RPMI7951 (cell line): ENCODE results near the gene PPM1J. TPM values are rescaled to one million over a fixed set of nuclear protein-coding genes. Genes with fewer than 3 reads are reported as not detected.

Source experiments
- DNase-seq: peaks from one replicate; pipeline ENCODE4 v3.0.0-alpha.2; 2012; ENCODE audit warnings: low read depth
- total RNA-seq: library from RNA; depleted of rRNA; stranded (reverse); fragments of >200 nt; shearing (Covaris generic); gene quantifications from 2 replicates; pipeline ENCODE4 v1.2.3, GENCODE V29; 2014

The PPM1J gene
- total RNA-seq, 1 experiment from 2014 or later, result 0.84 TPM

- peak; percentile 99 for DNase-seq
Observed at GRCh38 chr1:112704934-112705627, 10.1 kb downstream of the PPM1J start.

DNA sequence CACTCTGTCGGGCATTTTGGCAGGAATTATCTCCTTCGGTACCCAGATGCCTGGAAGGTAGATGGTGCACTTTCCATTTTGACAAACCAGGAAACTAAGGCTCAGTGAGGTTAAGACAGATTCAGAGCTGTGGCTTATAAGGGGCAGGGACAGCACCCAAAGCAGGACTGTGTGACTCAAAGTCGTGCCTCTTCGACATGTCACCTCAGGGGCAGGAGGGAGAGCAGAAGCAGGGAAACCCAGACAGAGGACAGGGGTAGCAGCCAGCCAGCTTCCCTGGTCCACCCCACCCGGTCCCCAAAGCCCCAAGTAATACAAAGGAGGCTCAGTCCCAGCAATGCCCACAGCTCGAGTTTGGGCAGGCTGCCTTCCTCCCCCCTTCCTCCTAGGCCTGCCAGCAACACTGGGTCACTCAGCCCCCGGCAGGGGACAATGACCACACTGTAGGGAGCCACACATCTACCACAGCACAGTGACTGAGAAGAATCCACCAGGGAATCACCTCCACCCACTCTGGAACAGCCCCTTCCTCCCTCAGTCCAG is 10.7 kb downstream of the PPM1J start:
- no peak for DNase-seq

DNA sequence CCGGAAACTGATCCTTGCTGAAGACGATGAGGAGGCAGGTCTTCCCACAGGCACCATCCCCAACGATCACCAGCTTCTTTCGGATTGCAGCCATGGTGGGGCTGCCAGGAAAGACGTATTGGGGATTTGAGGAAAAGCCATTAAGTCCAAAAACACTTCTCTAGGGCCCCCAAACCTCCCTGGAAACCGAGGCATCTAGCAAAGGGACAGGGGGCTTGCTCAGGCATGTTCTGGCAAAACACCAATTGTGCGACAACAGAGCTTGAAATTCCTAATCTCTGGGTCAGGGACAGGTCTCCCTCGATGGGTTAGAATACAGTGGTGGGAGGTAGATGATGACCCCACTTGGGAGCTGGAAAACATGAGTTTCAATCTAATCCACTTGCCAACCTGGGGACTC is 11.4 kb downstream of the PPM1J start:
- no peak for DNase-seq

- no peak for DNase-seq
Observed at GRCh38 chr1:112702420-112703261, 12.5 kb downstream of the PPM1J start.

DNA sequence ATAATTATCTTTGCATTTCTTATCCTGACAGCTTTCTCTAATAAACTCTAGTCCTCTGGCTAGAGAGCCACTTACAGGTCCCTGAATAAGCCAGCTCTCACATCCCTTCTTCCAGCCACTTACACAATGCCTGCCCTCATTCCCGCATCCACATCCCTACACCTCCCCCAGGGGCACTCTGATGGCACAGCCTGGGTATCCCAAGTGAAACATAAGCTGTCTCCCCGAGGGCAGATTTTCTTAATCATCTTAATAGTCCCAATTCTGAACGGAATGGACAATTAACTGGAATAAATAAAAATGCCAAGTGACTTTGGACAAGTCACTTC is 13.1 kb downstream of the PPM1J start:
- no peak for DNase-seq

GRCh38 chr1:112701227-112702066 is 13.7 kb downstream of the PPM1J start:
- DNase-seq, result no peak

DNA sequence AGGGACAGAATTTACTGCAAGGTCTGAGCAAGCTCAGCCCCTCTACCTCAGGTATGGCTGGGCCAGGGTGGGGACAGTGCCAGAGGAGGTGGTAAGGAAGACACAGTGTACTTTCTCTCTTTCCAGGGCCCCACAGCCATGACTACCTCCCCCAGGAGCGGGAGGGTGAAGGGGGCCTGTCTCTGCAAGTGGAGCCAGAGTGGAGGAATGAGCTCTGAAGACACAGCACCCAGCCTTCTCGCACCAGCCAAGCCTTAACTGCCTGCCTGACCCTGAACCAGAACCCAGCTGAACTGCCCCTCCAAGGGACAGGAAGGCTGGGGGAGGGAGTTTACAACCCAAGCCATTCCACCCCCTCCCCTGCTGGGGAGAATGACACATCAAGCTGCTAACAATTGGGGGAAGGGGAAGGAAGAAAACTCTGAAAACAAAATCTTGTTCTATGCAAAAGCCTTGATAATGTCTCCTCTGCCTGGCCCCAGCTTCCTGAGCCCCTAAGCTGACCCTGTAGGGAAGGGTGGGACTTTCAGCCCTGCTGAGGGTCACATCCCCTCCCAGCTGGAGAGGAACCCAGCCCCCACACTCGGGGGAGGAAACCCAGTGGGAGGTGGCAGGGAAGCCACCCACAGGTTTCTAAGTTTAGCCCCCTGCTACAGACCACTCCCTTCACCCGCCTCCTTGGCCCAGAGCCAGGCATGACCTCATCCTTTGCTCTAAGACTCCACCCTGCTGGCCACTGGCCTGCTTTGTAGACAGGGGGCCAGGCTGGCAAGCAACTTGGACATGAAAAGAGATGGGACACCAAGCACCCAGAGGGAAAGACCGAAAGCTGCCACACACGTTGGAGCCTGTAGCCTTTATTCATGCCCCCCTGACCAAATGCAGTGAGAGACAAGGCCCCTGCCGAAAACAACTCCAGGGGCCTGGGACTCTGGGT is 14.6 kb downstream of the PPM1J start:
- peak; percentile 93 for DNase-seq

GRCh38 chr1:112699425-112700144 is 15.5 kb downstream of the PPM1J start:
- no peak for DNase-seq

DNA sequence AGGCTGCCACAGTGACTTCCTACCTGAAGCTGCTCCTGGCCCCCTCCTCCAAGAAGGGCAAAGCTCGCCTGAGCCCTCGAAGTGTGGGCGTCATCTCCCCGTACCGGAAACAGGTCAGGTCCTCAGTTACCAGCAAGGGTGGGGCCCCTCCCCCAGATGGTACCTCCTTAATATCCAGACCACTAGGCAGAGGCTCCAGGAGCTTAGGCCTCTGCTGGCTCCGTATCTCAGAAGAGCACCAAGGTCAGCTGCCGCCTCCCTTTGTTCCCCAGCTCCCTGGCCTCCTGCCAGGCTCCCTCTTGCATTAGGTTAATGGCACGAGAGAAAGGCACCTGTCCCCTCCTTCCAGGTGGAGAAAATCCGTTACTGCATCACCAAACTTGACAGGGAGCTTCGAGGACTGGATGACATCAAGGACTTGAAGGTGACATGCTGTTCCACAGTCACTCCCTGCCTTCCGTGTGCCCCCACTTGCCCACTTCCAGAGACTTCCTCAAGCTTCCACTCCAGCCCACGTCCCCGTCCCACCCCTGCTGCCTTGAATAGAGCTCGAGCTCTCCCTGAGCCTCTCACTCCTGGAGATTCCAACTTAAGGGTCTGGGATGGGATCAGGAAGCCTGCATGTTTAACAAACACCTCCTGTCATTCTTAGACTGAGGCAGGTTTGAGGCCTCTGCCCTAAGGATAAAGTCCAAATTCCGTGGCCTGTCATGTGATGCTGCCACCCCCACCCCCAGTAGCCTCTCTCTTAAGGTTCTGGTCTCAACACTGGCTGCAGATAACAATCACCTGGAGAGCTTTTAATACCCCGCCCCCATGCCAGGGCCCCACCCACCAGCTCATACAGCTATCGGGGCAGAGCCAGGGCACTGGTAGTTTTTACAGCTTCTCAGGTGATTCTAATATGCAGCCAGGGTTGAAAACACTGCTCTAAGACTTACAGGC is 16.5 kb downstream of the PPM1J start:
- no peak for DNase-seq

DNA sequence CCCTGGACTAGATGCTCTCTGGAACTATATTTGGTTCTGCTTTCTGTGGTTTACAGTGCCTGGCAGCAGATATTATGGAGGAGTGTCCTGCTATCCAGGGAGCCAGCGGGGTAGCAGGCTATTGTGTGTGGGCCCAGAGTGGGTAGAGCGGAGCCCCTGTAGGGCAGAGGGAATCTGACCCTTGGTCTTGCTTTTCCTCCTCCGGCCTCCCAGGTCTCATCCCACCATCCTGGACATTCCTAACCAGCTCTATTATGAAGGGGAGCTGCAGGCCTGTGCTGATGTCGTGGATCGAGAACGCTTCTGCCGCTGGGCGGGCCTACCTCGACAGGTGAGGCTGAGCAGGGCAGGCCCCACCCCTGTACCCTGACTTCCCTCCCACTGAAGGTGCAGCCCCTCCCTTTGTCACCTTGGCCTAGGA is 17.3 kb downstream of the PPM1J start:
- DNase-seq, result no peak

- DNase-seq, result no peak
Observed at GRCh38 chr1:112696578-112697314, 18.4 kb downstream of the PPM1J start.

GRCh38 chr1:112695276-112695675 is 19.9 kb downstream of the PPM1J start:
- DNase-seq, result no peak

DNA sequence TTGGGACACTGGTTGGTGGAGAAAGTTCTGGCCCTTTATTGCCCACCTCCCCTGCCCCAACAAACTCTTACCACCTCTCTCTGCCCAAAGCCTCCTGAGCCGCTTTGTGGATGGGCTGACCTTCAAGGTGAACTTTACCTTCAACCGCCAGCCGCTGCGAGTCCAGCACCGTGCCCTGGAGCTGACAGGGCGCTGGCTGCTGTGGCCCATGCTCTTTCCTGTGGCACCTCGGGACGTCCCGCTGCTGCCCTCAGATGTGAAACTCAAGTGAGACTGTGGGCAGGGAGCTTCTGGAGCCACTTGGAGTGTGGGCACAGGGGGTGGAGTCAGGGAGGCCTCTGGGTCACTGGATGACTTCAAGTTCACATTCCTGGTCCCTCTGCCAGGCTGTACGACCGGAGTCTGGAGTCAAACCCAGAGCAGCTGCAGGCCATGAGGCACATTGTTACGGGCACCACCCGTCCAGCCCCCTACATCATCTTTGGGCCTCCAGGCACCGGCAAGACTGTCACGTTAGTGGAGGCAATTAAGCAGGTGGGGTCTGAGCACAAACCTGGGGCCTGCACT is 20.7 kb downstream of the PPM1J start:
- DNase-seq, result no peak

DNA sequence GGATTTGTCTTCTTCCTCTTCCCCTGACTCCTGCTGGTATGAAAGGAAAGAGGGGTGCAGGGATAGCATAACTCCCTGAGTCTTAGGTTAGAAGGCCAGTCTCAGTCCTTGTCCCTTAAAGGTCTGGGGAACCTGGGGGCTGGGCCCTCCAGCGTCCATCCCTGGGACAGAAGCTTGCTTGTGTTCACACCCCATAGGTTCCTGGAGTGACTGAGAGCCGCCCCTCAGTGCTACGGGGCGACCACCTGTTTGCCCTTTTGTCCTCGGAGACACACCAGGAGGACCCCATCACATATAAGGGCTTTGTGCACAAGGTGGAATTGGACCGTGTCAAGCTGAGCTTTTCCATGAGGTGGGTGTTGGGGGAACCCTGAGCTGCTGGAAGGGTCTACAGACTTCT is 21.3 kb downstream of the PPM1J start:
- no peak for DNase-seq

GRCh38 chr1:112692681-112693080 is 22.5 kb downstream of the PPM1J start:
- DNase-seq, result no peak

GRCh38 chr1:112689842-112690237 is 25.3 kb downstream of the PPM1J start:
- no peak for DNase-seq

GRCh38 chr1:112689196-112689841 is 25.8 kb downstream of the PPM1J start:
- DNase-seq, result no peak

DNA sequence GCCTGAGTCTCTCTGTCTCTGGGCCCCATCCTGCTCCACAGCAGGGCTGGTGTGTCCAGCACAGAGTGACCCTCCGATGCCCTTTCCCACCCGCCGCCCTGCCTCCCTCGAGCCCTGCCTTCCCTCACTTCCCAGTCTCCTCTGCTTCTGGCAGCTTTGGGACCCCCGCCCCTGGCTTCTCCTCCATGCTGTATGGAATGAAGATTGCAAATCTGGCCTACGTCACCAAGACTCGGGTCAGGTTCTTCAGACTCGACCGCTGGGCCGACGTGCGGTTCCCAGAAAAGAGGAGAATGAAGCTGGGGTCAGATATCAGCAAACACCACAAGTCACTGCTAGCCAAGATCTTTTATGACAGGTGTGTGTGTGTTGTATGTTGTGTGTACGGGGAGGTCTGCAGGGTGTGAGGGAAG is 26.3 kb downstream of the PPM1J start:
- no peak for DNase-seq
